ENCODE measurements around the gene TAF7. TPM values are rescaled to one million over a fixed set of nuclear protein-coding genes. Genes with fewer than 3 reads are reported as not detected.
"Not testable (repeated sequence)": the region's sequence is repeated elsewhere in the genome, so short reads cannot be mapped to it uniquely, and the experiment has no call there.

The TAF7 gene
- total and polyA plus RNA-seq, 8 donors: 53.2 to 142 (median 129) TPM

DNA sequence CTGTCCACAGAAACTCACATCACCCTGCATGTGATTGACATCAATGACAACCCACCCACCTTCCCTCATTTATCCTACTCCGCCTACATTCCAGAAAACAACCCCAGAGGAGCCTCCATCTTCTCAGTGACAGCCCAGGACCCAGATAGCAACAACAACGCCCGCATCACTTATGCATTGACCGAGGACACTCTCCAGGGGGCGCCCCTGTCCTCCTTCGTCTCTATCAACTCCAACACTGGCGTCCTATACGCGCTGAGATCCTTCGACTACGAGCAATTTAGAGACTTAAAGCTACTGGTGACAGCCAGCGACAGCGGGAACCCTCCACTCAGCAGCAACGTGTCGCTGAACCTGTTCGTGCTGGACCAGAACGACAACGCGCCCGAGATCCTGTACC lies 24.7 kb upstream of the TAF7 start:
- Histone ChIP-seq H3K9me3 (peaks cover 0 to 85% of the 10 kb centered on the region in 2 donors), H3K27me3 (peaks cover 0 to 85% of the 10 kb centered on the region in 2 donors), H3K4me1 (no peaks in the 10 kb centered on the region), H3K36me3 (no peaks in the 10 kb centered on the region), H3K4me3 (no peak overlapping the region), H3K27ac (no peak overlapping the region)
- TF ChIP-seq, protein P1, sequence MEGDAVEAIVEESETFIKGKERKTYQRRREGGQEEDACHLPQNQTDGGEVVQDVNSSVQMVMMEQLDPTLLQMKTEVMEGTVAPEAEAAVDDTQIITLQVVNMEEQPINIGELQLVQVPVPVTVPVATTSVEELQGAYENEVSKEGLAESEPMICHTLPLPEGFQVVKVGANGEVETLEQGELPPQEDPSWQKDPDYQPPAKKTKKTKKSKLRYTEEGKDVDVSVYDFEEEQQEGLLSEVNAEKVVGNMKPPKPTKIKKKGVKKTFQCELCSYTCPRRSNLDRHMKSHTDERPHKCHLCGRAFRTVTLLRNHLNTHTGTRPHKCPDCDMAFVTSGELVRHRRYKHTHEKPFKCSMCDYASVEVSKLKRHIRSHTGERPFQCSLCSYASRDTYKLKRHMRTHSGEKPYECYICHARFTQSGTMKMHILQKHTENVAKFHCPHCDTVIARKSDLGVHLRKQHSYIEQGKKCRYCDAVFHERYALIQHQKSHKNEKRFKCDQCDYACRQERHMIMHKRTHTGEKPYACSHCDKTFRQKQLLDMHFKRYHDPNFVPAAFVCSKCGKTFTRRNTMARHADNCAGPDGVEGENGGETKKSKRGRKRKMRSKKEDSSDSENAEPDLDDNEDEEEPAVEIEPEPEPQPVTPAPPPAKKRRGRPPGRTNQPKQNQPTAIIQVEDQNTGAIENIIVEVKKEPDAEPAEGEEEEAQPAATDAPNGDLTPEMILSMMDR (IDR thresholded peaks at IDR 0.05): no peak
- intact Hi-C loops (cut with DNase I): loop anchor here in 1 of 2 donors (10.0 kb wide), 1 partner anchor 219 kb away; no protein-coding TSS in a partner anchor
- ATAC-seq (no peak), DNase-seq (no peak)

DNA sequence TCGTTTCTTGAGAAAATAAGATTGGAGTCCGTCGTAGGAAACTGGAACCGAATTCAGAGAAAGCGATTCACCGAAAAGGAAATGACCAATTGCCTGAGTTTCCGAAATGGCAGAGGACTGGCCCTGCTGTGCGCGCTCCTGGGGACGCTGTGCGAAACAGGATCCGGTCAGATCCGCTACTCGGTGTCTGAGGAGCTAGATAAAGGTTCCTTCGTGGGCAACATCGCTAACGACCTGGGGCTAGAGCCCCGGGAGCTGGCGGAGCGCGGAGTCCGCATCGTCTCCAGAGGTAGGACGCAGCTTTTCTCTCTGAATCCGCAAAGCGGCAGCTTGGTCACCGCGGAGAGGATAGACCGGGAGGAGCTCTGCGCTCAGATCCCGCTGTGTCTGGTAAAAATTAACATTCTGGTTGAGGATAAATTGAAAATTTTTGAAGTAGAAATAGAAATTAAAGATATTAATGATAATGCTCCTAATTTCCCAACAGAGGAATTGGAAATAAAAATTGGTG lies 23.4 kb upstream of the TAF7 start:
- ATAC-seq: no peak
- H3K4me1 ChIP-seq: no peaks in the 10 kb centered on the region
- no peaks in the 10 kb centered on the region for H3K36me3 ChIP-seq
- TF ChIP-seq, protein P1 (IDR thresholded peaks at IDR 0.05): no peak
- H3K27ac ChIP-seq: no peak overlapping the region
- intact Hi-C loops (cut with DNase I): loop anchor here in 1 of 2 donors (10.0 kb wide), 1 partner anchor 221 kb away; no protein-coding TSS in a partner anchor
- H3K4me3 ChIP-seq: no peak overlapping the region
- DNase-seq: no peak
- H3K9me3 ChIP-seq: peaks cover 0 to 86% of the 10 kb centered on the region in 2 donors
- peaks cover 0 to 85% of the 10 kb centered on the region in 2 donors for H3K27me3 ChIP-seq

DNA sequence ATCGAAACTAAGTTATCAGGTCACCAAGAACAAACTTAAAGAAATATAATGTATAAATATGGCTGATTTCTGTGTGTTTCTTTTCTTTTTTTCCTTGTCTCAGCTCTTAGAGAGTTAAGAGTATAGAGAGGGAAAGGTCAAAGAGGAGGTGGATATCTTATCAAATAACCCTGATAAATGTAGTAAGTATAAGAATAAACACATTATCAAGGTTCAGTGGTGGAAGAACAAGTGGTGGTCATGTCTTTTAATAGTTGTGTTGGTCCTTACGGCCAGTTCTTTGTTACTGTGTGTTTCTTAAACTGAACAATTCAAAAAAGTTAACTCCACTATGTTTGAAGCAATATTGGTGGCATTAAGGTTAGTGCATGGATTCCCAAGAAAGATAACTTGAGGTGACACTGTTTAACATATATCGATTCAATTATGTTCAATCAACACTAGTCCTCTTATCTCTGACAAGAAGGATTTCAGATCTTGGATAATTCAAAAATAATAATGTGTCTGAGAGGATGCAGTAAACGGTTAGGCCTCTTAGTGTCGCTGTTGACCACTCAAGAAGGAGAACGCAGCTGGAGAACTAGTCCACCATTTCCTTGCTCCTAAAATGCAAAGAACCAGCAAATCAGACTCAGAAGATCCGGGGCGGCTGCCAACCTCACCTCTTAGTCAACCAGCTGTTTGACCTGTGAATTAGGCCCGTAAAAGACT lies 22.8 kb upstream of the TAF7 start, which contains the start of gene PCDHGA3:
Gene PCDHGA3 (plus strand): TSS at position 588 of the 711 bp plus-strand sequence. CDS start 205 bp downstream, outside the sequence.
- no peaks in the 10 kb centered on the region for H3K4me1 ChIP-seq
- no peak within 1 kb of the TSS for H3K4me3 ChIP-seq
- H3K27ac ChIP-seq: no peak within 1 kb of the TSS
- no peaks in the 10 kb centered on the region for H3K36me3 ChIP-seq
- H3K27me3 ChIP-seq: peaks cover 0 to 85% of the 10 kb centered on the region in 2 donors
- intact Hi-C loops (cut with DNase I): loop anchor here in 1 of 2 donors (10.0 kb wide), 1 partner anchor 221 kb away; no protein-coding TSS in a partner anchor
- peaks cover 0 to 86% of the 10 kb centered on the region in 2 donors for H3K9me3 ChIP-seq
- TF ChIP-seq, protein P1 (IDR thresholded peaks at IDR 0.05): no peak
- DNase-seq (no peak), ATAC-seq (no peak)

DNA sequence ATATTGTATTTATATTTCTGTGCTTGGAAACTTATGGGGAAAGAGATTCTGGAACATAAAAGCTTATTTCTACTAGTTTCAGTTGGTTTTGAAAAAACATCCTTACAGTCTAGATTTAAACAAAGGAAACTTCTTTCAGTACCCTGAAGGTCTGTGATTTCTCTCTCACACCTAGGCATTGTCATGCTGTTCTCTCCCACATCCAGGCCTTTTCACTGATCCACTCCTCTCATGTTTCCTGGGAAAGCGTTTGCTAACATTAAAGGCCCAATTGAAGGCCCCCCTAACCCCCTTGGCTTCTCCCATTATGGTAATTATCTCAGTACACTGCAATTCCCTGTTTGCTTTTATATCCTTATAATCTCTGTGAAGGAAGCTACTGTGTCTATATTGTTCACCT lies 22.2 kb upstream of the TAF7 start:
- ATAC-seq (no peak), DNase-seq (no peak)
- no peaks in the 10 kb centered on the region for H3K4me1 ChIP-seq
- intact Hi-C loops (cut with DNase I): loop anchor here in 1 of 2 donors (10.0 kb wide), 1 partner anchor 222 kb away; no protein-coding TSS in a partner anchor
- TF ChIP-seq, protein P1 (IDR thresholded peaks at IDR 0.05): no peak
- peaks cover 0 to 88% of the 10 kb centered on the region in 2 donors for H3K9me3 ChIP-seq
- no peak overlapping the region for H3K27ac ChIP-seq
- peaks cover 0 to 90% of the 10 kb centered on the region in 2 donors for H3K27me3 ChIP-seq
- no peak overlapping the region for H3K4me3 ChIP-seq
- H3K36me3 ChIP-seq: no peaks in the 10 kb centered on the region

DNA sequence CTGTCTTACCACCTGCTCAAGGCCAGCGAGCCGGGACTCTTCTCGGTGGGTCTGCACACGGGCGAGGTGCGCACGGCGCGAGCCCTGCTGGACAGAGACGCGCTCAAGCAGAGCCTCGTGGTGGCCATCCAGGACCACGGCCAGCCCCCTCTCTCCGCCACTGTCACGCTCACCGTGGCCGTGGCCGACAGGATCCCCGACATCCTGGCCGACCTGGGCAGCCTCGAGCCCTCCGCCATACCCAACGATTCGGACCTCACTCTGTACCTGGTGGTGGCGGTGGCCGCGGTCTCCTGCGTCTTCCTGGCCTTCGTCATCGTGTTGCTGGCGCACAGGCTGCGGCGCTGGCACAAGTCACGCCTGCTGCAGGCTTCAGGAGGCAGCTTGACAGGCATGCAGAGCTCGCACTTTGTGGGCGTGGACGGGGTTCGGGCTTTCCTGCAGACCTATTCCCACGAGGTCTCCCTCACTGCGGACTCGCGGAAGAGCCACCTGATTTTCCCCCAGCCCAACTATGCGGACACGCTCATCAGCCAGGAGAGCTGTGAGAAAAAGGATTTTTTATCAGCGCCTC lies 20.3 kb upstream of the TAF7 start:
- not testable (repeated sequence) for H3K4me3 ChIP-seq, H3K36me3 ChIP-seq, H3K27ac ChIP-seq, DNase-seq, H3K4me1 ChIP-seq, ATAC-seq
- Histone ChIP-seq H3K9me3 (peaks cover 0 to 88% of the 10 kb centered on the region in 2 donors), H3K27me3 (peaks cover 0 to 83% of the 10 kb centered on the region in 2 donors)
- intact Hi-C loops (cut with DNase I): loop anchor here in 1 of 2 donors (10.0 kb wide), 1 partner anchor 224 kb away; no protein-coding TSS in a partner anchor

All from left lung (tissue), 10 donors.